KG1 (cell line): ENCODE measurements around the gene NFE2L2.
"Not testable (repeated sequence)": the region's sequence is repeated elsewhere in the genome, so short reads cannot be mapped to it uniquely, and the experiment has no call there.

ENCODE experiments used
- DNase-seq: peaks from one replicate; lab custom pipeline; 2025; lab: John Stamatoyannopoulos, UW

Gene NFE2L2

DNA sequence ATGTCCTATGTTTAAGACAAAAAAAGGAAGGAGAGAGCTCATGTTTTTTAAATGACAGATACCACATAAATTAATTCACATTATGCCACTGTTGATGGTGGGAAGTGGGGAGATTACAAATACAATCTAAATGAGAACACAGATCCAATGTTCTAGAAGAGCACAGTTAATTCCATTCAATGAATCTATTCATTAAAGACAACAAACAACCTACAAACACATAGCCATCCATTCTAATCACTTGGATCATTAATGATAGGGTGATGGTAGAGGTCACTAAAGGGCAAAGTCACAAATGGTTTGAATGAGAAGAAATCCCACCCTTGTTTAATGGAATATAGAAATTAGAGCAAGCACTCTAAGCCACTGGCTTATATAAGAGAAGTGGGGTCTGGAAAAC, 30.3 kb downstream of the NFE2L2 start:
- DNase-seq = no peak

DNA sequence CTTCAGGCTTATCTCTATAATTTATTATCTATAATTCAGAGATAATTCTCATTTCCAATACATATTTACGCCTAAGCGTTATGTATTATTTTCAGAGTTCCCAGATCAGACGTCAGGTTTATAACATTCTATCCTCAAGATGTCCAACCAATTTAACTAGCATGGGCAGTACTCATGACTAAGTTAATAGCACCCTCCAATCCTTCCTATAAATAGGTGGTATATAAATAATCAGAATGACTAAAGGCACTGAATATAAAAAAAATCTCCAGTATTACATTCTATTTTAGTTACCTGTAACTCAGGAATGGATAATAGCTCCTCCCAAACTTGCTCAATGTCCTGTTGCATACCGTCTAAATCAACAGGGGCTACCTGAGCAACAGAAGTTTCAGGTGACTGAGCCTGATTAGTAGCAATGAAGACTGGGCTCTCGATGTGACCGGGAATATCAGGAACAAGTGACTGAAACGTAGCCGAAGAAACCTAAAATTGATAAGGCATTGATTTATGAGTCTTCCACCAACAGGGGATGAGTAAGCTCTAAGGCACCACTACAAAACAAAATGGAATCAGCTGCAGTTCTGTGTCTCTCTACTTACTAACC, 32.3 kb downstream of the NFE2L2 start:
- DNase-seq = no peak

GRCh38 chr2:177231270-177231669, 33.3 kb downstream of the NFE2L2 start:
- DNase-seq = no peak

DNA sequence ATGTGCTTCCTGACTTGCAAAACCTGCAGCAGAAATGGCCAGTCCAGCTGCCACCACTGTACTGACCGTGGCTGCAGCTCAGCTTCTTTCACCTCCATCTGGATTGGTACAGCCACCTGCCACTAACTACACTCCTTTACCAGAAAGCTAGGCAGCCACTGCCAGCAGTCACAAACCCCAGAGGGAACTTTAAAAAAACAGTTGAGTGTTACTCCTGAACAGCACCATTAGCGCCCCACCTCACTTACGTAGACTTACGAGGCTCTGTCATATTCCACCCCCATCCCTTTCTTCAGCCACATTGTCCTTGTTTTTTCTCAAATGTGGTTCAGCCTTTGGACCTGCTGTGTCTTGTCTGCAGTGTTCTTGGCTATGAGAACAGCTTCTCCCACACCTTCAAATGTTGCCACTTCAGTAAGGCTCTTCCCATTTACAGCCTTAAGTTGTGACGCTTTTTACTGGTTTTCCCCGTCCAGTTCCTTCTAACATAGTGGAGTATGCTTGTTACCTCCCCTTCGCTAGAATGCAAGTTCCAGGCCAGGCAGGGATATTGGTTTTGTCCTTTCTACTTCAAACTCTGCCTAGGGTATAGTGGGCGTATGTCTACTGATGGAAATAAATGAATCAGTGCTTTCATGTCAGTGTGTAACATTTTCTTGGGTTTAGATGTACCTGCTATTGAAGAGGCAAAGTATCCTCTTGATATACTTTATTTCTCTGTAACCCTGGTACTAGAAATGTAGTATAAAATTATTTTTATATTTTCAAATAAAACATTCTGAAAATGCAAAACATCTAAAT, 34.9 kb downstream of the NFE2L2 start:
- no peak for DNase-seq

- no peak for DNase-seq
Measured at GRCh38 chr2:177225965-177226360, 38.6 kb downstream of the NFE2L2 start.

- DNase-seq = not testable (repeated sequence)
Measured at GRCh38 chr2:177223436-177223835, 41.1 kb downstream of the NFE2L2 start.

GRCh38 chr2:177221970-177222369, 42.6 kb downstream of the NFE2L2 start:
- DNase-seq = no peak

DNA sequence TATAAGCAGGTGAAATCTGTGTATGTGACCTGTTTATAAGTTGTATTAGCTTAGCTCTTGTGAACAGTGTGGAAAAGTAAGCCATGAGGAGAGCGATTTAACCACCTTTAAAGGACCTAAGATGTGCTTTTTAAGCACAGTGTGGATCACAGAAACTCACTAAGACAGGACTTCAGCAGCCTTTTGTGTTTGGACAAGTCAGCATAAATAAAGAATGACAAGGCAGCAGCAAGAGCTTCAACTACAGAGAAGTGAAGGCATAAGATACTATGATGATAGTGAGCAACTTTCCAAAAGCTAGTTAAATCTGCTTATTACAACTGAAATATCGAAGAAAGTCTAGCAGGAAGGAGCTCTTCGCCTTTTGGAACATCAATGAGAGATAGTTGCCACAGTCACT, 43.0 kb downstream of the NFE2L2 start:
- DNase-seq = no peak

DNA sequence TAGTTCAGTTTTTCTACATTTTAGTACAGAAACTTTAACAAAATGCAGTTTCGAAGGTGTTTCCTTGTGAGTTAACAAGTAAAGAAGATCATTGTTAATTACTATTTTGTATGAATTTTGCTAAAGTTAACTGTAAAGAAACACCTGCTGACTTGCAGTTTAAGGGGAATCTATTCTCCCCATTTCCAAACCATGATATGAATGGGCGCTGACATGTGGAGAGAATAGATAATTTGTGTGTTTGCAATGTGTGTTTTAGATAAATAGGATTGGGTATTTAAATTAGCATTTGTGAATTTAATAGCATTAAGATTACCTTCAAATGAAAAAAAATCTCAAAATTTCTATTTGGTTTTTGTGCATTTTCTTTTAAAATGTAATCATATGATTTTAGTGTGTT, 44.7 kb downstream of the NFE2L2 start:
- DNase-seq = not testable (repeated sequence)

GRCh38 chr2:177217247-177217843, 47.2 kb downstream of the NFE2L2 start:
- no peak for DNase-seq

DNA sequence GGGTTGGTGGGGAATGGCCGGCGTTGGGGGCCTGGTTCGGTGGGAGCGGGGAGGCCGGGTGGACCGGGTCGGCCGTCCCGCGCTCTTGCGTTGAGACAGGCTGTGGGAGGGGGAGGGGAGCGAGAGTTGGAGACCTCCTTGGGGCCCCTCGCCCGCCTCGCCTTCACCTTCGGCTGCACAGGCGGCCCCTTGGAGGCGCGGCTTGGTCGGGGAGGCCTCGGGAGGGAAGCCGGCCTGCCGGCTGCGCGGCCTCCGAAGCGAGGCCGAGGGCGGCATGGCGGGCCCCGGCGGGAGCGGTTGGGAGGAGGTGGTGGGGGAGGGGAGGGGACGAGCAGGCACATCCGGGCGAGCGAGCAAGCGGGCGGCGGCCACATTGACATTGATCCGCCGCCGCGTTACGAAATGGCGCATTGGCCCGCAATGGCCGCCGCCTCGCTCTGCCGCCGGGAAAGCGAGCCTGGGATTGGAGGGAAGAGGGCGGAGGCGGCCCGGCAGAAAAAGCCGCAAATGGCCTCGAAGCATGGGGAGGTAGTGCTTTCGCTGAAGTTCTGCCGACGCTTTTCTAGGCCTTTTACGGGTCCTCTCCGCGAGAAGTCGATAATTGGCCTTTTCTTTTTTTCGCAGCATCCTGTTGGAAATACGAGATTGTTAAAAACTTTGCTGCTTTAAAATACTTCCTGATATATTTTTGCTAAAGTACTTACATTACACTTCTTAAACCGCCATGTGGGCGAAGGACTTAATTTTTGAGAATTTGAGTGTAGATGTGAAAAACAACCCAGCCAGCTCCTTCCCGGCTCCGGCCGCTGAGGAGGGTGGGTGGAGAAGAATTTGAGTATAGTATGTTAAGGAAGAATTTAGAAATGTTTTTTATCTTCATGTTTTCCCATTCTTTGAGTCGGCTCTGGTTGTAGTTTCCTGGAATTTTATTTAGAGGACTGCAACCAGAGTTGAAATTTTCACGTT, 51.4 kb downstream of the NFE2L2 start:
- DNase-seq = peak; percentile 83

GRCh38 chr2:177212106-177212890, 52.2 kb downstream of the NFE2L2 start, which contains the start of gene HNRNPA3:
HNRNPA3 (plus strand) TSS chr2:177212794; CDS start chr2:177212800, 6 bp downstream.
- peak; percentile 95 for DNase-seq

DNA sequence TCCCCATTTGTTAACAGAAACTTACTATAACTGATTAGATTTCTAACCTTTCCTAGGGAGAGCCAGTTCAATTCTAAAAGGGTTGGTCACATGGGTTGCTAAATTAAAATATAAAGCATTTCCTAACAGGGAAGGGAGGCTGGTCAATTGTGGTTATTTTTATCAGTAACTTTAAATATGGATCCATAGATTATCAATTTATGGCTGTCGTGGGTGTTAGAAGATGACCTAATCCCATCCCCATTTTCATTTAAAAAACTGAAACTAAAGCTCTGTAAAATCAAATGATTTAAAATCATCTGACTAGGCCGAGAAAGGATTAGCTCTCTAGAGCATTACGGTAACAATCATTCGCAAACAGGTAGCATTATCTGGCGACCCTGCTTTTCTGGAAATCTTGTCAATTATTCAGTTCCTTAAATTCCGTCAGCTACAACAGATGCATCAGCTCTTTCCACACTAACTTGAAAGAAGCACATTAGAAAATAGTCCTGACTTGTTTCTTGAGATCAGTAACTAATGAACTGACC, 52.9 kb downstream of the NFE2L2 start:
- DNase-seq = no peak

DNA sequence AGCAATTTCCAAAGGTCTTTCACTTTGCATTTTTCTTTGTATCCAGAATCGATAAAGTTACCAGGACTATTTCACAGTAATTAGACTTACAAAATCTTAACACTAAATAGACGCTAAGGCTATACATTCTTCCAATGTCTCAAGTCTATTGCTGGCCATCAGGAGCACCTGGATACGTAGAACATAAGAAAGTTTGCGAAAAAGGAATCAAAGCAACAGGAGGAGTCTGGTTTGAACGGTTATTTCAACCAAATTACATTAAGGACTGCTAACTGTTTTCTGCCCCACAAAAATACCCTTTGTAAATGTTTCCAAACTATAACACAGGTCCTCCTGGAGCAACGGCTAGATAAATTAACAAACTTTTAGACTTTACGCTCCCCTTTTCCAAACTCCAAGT, 53.4 kb downstream of the NFE2L2 start:
- DNase-seq = no peak

DNA sequence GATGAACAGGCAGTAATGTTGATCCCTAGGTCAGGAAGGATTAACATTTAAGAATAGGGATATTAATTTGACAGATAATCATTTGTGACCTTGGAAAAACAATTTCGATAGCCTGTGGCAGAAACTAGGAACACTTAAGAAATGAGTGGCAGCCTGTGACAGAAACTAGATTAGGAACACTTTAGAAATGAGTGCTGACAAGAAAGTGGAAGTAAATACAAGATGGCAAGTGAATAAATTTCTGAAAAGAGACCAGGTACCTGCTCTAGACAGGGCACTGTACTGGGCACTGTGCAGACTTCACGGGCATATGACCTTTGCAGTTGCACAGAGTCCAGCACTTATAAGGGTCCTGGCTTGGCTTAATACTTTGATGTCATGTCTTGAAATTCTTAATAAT, 57.4 kb downstream of the NFE2L2 start:
- DNase-seq = no peak

- DNase-seq = no peak
Measured at GRCh38 chr2:177204417-177204816, 60.1 kb downstream of the NFE2L2 start.

- DNase-seq = no peak
Measured at GRCh38 chr2:177201919-177202346, 62.6 kb downstream of the NFE2L2 start.

DNA sequence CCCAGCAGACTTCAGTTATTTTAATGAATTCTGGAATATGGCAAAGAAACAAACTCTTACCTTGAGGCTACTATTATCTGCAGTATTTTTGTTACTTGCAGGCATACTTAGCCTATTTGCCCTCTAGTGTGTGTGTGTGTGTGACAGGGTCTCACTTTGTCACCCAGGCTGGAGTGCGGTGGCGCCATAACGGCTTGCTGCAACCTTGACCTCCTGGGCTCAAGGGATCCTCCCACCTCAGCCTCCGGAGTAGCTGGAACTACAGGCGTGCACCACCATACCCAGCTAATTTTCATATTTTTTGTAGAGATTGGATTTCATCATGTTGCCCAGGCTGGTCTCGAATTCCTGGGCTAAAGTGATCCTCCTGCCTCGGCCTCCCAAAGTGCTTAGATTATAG, 64.1 kb downstream of the NFE2L2 start:
- DNase-seq = not testable (repeated sequence)

DNA sequence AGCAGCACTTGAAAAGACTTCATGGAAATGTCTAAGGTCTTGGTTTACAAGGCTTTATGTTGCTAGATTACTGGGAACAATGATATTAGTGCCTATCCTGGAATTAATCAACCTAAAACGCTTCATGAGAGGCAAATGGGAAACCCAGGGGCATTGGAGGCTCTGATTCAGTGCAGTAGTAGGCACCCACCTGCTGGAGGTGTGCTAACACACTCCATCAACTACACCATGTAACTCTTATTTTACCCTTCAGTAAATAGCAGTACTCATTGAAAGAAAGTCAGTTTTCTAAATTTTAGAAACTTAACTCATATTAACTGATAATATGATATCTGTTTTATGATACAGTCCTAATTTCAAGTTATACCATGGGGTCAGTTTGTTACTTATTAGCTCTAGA, 69.3 kb downstream of the NFE2L2 start:
- DNase-seq = no peak

DNA sequence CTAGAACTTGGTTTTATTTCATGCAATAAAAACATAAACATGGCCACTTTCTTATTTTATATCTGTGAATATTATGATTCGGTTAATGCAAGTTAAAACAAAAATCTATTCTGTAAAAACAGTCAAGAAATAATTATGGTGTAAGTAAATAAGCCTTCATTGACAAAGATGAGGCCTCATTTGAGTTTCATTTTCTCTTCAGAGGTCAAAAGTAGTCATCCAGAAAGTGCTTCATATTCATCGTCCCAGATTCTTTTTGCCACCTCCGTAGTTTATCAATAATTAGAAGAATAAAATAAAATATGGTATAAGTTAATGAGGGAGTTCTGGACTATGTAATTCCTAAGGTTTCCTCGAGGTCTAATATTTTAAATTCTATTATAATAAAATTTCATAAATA, 71.3 kb downstream of the NFE2L2 start:
- DNase-seq = no peak

- no peak for DNase-seq
Measured at GRCh38 chr2:177192788-177193187, 71.7 kb downstream of the NFE2L2 start.
